RWPE2 (cell line): ENCODE results near the gene MEGF9.

ENCODE experiments used
- ATAC-seq: fragments of 200-7000 bp; cut with Tn5 transposase; 3 replicates; pipeline ENCODE4 v1.9.1; 2021; ENCODE audit warnings: low read depth
- DNase-seq: peaks from one replicate; pipeline ENCODE4 v3.0.0-alpha.2; 2020; ENCODE audit warnings: low spot score
- H3K27ac ChIP-seq: fragments of 450-650 bp; 2 replicates; pipeline ENCODE4 v1.5.1; 2017; ENCODE audit warnings: mild to moderate bottlenecking; ENCODE audit not compliant: poor library complexity, severe bottlenecking
- H3K27me3 ChIP-seq: fragments of 250-450 bp; sonication (Bioruptor Pico); 2 replicates; pipeline ENCODE4 v1.5.1; 2021; ENCODE audit warnings: mild to moderate bottlenecking, moderate library complexity; ENCODE audit not compliant: insufficient read depth, poor library complexity, severe bottlenecking
- H3K36me3 ChIP-seq: fragments of 250-450 bp; sonication (Bioruptor Pico); 2 replicates; pipeline ENCODE4 v1.5.1; 2020; ENCODE audit warnings: low read depth, mild to moderate bottlenecking, moderate library complexity
- H3K4me1 ChIP-seq: fragments of 250-450 bp; sonication (Bioruptor Pico); 2 replicates; pipeline ENCODE4 v1.5.1; 2021; ENCODE audit warnings: mild to moderate bottlenecking, moderate library complexity; ENCODE audit not compliant: insufficient read depth, poor library complexity, severe bottlenecking
- H3K4me3 ChIP-seq: fragments of 250-450 bp; sonication (Bioruptor Pico); 2 replicates; pipeline ENCODE4 v1.5.1; 2021; ENCODE audit warnings: mild to moderate bottlenecking, moderate library complexity; ENCODE audit not compliant: severe bottlenecking
- H3K9me3 ChIP-seq: fragments of 250-450 bp; sonication (Bioruptor Pico); 2 replicates; pipeline ENCODE4 v1.5.1; 2021; ENCODE audit warnings: mild to moderate bottlenecking, moderate library complexity; ENCODE audit not compliant: severe bottlenecking
- TF ChIP-seq, protein P1 (sequence below): fragments of 450-650 bp; IDR thresholded peaks from one replicate; pipeline ENCODE4 v1.5.1; 2017; ENCODE audit warnings: mild to moderate bottlenecking, moderate library complexity; ENCODE audit not compliant: poor library complexity, severe bottlenecking

The MEGF9 gene

DNA sequence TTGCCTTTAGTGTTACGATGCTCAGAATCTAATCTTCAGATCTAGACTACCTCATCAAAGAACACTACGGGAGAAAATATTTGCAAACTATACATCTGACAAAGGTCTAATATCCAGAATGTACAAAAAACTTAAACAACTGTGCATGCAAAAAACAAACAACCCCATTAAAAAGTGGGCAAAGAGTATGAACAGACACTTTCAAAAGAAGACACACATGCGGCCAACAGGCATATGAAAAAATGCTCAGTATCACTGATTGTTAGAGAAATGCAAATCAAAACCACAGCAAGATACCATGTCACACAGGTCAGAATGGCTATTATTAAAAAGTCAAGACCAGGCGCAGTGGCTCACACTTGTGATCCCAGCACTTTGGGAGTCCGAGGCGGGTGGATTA is 31.0 kb upstream of the MEGF9 start:
- H3K4me3 ChIP-seq, result no peak overlapping the region
- H3K4me1 ChIP-seq, result no peaks in the 10 kb centered on the region
- H3K27me3 ChIP-seq, result no peaks in the 10 kb centered on the region
- no peak for ATAC-seq
- H3K9me3 ChIP-seq, result no peaks in the 10 kb centered on the region
- H3K36me3 ChIP-seq, result no peaks in the 10 kb centered on the region
- no peak overlapping the region for H3K27ac ChIP-seq
- DNase-seq, result no peak
- TF ChIP-seq, protein P1, sequence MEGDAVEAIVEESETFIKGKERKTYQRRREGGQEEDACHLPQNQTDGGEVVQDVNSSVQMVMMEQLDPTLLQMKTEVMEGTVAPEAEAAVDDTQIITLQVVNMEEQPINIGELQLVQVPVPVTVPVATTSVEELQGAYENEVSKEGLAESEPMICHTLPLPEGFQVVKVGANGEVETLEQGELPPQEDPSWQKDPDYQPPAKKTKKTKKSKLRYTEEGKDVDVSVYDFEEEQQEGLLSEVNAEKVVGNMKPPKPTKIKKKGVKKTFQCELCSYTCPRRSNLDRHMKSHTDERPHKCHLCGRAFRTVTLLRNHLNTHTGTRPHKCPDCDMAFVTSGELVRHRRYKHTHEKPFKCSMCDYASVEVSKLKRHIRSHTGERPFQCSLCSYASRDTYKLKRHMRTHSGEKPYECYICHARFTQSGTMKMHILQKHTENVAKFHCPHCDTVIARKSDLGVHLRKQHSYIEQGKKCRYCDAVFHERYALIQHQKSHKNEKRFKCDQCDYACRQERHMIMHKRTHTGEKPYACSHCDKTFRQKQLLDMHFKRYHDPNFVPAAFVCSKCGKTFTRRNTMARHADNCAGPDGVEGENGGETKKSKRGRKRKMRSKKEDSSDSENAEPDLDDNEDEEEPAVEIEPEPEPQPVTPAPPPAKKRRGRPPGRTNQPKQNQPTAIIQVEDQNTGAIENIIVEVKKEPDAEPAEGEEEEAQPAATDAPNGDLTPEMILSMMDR, result no peak

DNA sequence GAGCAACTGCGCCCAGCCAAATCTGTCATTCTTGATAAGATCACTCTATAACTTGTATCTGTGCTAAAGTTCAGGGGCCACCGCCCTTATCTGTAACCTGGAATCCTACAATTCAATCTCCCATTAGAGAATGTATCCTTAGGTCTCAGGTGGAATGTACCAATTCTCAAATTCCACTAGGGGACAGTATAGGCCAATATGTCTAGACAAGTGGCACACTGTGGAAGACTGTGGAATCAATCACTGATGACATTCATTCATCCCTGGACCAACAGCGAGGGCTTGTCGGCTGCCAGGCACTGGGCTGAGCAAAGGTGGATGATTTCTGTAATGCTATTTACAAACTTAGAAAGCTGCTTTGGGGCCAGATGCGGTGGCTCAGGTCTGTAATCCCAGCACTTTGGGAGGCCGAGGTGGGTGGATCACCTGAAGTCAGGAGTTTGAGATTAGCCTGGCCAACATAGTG is 28.7 kb upstream of the MEGF9 start:
- H3K27me3 ChIP-seq, result no peaks in the 10 kb centered on the region
- no peak for DNase-seq
- H3K27ac ChIP-seq, result no peak overlapping the region
- no peak overlapping the region for H3K4me3 ChIP-seq
- no peaks in the 10 kb centered on the region for H3K36me3 ChIP-seq
- TF ChIP-seq, protein P1, result peak; percentile 68
- H3K4me1 ChIP-seq, result no peaks in the 10 kb centered on the region
- peak; percentile 68; the same call in 2 of the 3 replicates for ATAC-seq
- H3K9me3 ChIP-seq, result no peaks in the 10 kb centered on the region

DNA sequence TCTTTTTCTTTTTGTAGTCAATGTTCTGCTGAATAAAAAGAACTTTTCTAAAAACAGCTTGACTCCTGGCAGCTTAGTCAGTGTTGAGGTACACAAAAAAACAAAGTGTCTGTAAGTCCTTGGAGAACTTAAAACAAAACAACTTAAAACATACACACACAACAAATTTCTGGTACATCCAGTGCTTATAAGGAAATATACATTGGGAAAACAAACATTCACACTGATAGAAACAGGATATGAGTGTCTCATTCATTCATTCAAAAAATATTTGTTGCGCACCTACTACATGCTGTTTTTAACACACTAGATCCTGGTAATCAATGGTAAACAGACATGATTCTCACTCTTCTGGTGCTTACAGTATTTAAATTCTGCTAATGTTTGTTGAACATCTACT is 27.4 kb upstream of the MEGF9 start:
- ATAC-seq, result no peak
- Histone ChIP-seq H3K36me3 (no peaks in the 10 kb centered on the region), H3K4me1 (no peaks in the 10 kb centered on the region), H3K27me3 (no peaks in the 10 kb centered on the region), H3K4me3 (no peak overlapping the region), H3K9me3 (no peaks in the 10 kb centered on the region), H3K27ac (no peak overlapping the region)
- TF ChIP-seq, protein P1, result no peak
- DNase-seq, result no peak

DNA sequence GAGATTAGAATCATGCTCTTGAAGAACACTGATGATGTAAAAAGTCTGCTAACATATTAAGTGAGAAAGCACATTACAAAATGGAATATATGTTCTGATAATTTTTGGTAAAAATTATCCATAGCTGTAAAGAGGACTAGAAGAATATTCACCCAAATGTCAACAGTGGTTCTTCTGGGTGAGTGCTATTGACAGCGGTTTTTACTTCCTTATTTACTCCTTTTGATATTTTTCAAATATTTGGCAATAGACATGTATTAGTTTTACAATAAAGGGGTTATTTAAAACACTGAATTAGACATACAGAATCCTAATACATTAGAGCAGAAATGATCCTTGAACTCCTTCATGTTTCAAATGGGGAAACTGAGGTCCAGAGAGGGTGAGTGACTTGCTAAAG is 26.9 kb upstream of the MEGF9 start:
- TF ChIP-seq, protein P1, result no peak
- Histone ChIP-seq H3K27me3 (no peaks in the 10 kb centered on the region), H3K4me3 (no peak overlapping the region), H3K9me3 (no peaks in the 10 kb centered on the region), H3K27ac (no peak overlapping the region), H3K36me3 (no peaks in the 10 kb centered on the region), H3K4me1 (no peaks in the 10 kb centered on the region)
- ATAC-seq (no peak), DNase-seq (no peak)

DNA sequence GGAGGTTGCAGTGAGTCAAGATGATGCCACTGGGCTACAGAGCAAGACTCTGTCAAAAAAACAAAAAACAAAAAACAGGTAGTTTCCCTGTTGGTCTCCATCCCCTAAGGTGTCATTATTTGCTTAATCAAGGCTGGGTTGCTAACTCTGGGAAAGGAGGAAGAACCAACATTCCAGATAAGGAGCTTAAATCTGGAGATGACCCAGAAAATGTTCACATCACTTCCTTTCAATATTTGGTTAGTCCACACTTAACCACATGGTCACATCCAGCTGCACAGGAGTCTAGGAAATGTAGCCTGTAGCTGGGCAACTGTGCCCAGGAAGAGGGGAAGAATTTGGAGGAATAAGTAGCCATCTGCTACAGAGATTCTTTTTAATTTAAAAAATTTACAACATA is 25.9 kb upstream of the MEGF9 start:
- ATAC-seq (no peak), DNase-seq (no peak)
- no peaks in the 10 kb centered on the region for H3K4me1 ChIP-seq
- TF ChIP-seq, protein P1, result no peak
- H3K4me3 ChIP-seq, result no peak overlapping the region
- H3K9me3 ChIP-seq, result no peaks in the 10 kb centered on the region
- no peak overlapping the region for H3K27ac ChIP-seq
- H3K36me3 ChIP-seq, result no peaks in the 10 kb centered on the region
- H3K27me3 ChIP-seq, result no peaks in the 10 kb centered on the region
